Endodermal cell (in vitro differentiated cells): ENCODE data around the gene NGFR. TPM values are rescaled to one million over a fixed set of nuclear protein-coding genes. Genes with fewer than 3 reads are reported as not detected.

ENCODE experiments used
- DNase-seq: peaks from one replicate; pipeline ENCODE4 v3.0.0-alpha.2; 2017
- H3K27ac ChIP-seq: 2 replicates; pipeline ENCODE4 v1.5.1; 2013; ENCODE audit warnings: mild to moderate bottlenecking, low read depth, low read length, moderate library complexity
- H3K27me3 ChIP-seq: 2 replicates; pipeline ENCODE4 v1.6.1; 2013; ENCODE audit warnings: mild to moderate bottlenecking, low read length, moderate library complexity; ENCODE audit not compliant: insufficient read depth, control insufficient read depth, poor library complexity, severe bottlenecking
- H3K36me3 ChIP-seq: 2 replicates; pipeline ENCODE4 v1.7.0; 2013; ENCODE audit warnings: mild to moderate bottlenecking, low read length, moderate library complexity; ENCODE audit not compliant: control insufficient read depth, insufficient read depth
- H3K4me1 ChIP-seq: one replicate; pipeline ENCODE4 v1.7.0; 2013; ENCODE audit warnings: low read length; ENCODE audit not compliant: control insufficient read depth, insufficient read depth
- H3K4me3 ChIP-seq: 2 replicates; pipeline ENCODE4 v1.5.1; 2013; ENCODE audit warnings: mild to moderate bottlenecking, low read length, moderate library complexity
- H3K9ac ChIP-seq: 2 replicates; pipeline ENCODE4 v1.6.1; 2013; ENCODE audit warnings: mild to moderate bottlenecking, low read length, moderate library complexity; ENCODE audit not compliant: poor library complexity, severe bottlenecking; ENCODE audit errors: extremely low read depth
- H3K9me3 ChIP-seq: 2 replicates; pipeline ENCODE4 v1.6.1; 2013; ENCODE audit warnings: mild to moderate bottlenecking, low read length, moderate library complexity; ENCODE audit not compliant: control insufficient read depth
- H3K27ac Mint-ChIP-seq: 2 replicates; pipeline ENCODE4 v1.8.0; 2020; ENCODE audit warnings: mixed read lengths
- H3K27me3 Mint-ChIP-seq: 2 replicates; pipeline ENCODE4 v1.8.0; 2021; ENCODE audit warnings: mild to moderate bottlenecking, mixed read lengths; ENCODE audit not compliant: insufficient read depth
- H3K36me3 Mint-ChIP-seq: 2 replicates; pipeline ENCODE4 v1.8.0; 2020; ENCODE audit warnings: low read depth, mixed read lengths
- H3K4me1 Mint-ChIP-seq: 2 replicates; pipeline ENCODE4 v1.8.0; 2020; ENCODE audit warnings: mixed read lengths
- H3K4me3 Mint-ChIP-seq: 2 replicates; pipeline ENCODE4 v1.8.0; 2020; ENCODE audit warnings: mild to moderate bottlenecking, moderate library complexity, mixed read lengths
- H3K9me3 Mint-ChIP-seq: 2 replicates; pipeline ENCODE4 v1.8.0; 2020; ENCODE audit warnings: mild to moderate bottlenecking, mixed read lengths
- WGBS, 2 experiments: methylation state at CpG; one replicate each; pipeline versions ENCODE4 v1.1.5 to v1.1.7; 2013; ENCODE audit warnings: missing lambda C conversion rate in 2 of 2, mixed read lengths in 1 of 2; ENCODE audit not compliant: insufficient coverage in 1 of 2, insufficient read length in 1 of 2; 5-methylcytosine and 5-hydroxymethylcytosine counted together
- total RNA-seq, 2 donors: library from RNA; stranded (reverse); fragmentation: NEBNext Ultra II Directional in 1 of 2; extraction: Animal tissue kit (Norgen Biotek cat#: 25700) in 1 of 2; gene quantifications; 2 replicates in 1 of 2; 3 replicates in 1 of 2; pipeline ENCODE4 v1.2.1, GENCODE V29; 2021
- TF ChIP-seq, protein P1 (sequence below): fragments of 200-600 bp; sonication (generic); conservative IDR thresholded peaks from 2 replicates; pipeline ENCODE4 v1.5.0; 2021; ENCODE audit warnings: antibody characterized with exemption, mild to moderate bottlenecking

The NGFR gene
- total RNA-seq, 2 donors from 2014 or later, result 1.3 to 1.6 TPM

DNA sequence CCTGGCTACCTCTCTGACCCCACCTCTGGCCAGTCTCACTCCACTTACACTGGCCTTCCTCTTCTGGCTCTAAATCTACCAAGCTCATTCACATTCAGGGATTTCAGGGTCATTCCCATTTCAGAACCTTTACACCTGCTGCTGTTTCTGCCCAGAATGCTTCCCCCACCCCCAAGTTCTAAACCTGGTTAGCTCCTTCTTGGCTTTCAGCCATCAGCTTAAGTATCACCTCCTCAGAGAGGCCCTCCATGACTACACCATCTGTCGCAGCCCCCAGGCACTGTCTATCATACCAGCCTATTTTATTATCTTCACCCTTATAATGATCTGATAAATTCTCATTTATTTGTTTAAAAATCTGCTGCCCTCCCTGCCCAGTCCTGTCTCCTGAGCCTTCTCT is 23.3 kb upstream of the NGFR start:
- Mint-ChIP-seq H3K27ac (no peak overlapping the region), H3K4me1 (peaks cover 9% of the 10 kb centered on the region), H3K4me3 (no peak overlapping the region), H3K27me3 (peaks cover 66% of the 10 kb centered on the region), H3K9me3 (peaks cover 6% of the 10 kb centered on the region), H3K36me3 (no peaks in the 10 kb centered on the region)
- WGBS, 2 experiments, result 75 to 90% methylated on average over 1 of the region's 1 CpG
- Histone ChIP-seq H3K27me3 (peaks cover 47% of the 10 kb centered on the region), H3K9ac (no peak overlapping the region), H3K9me3 (no peaks in the 10 kb centered on the region), H3K27ac (no peak overlapping the region), H3K4me1 (no peaks in the 10 kb centered on the region), H3K36me3 (no peaks in the 10 kb centered on the region), H3K4me3 (no peak overlapping the region)
- no peak for DNase-seq
- TF ChIP-seq, protein P1, sequence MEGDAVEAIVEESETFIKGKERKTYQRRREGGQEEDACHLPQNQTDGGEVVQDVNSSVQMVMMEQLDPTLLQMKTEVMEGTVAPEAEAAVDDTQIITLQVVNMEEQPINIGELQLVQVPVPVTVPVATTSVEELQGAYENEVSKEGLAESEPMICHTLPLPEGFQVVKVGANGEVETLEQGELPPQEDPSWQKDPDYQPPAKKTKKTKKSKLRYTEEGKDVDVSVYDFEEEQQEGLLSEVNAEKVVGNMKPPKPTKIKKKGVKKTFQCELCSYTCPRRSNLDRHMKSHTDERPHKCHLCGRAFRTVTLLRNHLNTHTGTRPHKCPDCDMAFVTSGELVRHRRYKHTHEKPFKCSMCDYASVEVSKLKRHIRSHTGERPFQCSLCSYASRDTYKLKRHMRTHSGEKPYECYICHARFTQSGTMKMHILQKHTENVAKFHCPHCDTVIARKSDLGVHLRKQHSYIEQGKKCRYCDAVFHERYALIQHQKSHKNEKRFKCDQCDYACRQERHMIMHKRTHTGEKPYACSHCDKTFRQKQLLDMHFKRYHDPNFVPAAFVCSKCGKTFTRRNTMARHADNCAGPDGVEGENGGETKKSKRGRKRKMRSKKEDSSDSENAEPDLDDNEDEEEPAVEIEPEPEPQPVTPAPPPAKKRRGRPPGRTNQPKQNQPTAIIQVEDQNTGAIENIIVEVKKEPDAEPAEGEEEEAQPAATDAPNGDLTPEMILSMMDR, result no peak

DNA sequence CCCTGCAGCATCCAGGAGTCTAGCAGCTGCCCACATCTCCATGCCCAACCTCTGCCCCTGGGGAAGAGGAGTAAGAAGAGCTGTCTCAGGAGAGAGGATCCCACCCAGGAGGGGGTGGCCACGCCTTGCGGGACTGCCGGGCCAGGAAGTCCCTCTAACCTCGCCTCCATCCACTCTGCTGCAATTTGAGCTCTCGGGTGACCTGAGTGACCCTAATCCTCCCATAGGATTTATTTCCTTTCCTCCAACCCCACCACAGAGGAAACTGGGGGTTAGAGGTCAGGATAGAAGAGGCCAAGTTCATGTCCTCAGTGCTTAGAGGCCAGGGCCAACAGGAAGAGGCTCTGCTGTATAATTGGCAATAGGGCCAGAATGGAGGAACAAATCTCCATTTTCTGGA is 22.6 kb upstream of the NGFR start:
- H3K36me3 ChIP-seq, result no peaks in the 10 kb centered on the region
- Mint-ChIP-seq H3K4me1 (peaks cover 9% of the 10 kb centered on the region), H3K27ac (no peak overlapping the region), H3K4me3 (no peak overlapping the region), H3K36me3 (no peaks in the 10 kb centered on the region), H3K27me3 (peaks cover 67% of the 10 kb centered on the region), H3K9me3 (peaks cover 6% of the 10 kb centered on the region)
- H3K27me3 ChIP-seq, result peaks cover 42% of the 10 kb centered on the region
- TF ChIP-seq, protein P1, result no peak
- H3K4me3 ChIP-seq, result no peak overlapping the region
- H3K27ac ChIP-seq, result no peak overlapping the region
- H3K4me1 ChIP-seq, result no peaks in the 10 kb centered on the region
- no peak for DNase-seq
- no peaks in the 10 kb centered on the region for H3K9me3 ChIP-seq
- 88 to 92% methylated on average over 4 to 5 of the region's 5 CpGs for WGBS, 2 experiments
- no peak overlapping the region for H3K9ac ChIP-seq

DNA sequence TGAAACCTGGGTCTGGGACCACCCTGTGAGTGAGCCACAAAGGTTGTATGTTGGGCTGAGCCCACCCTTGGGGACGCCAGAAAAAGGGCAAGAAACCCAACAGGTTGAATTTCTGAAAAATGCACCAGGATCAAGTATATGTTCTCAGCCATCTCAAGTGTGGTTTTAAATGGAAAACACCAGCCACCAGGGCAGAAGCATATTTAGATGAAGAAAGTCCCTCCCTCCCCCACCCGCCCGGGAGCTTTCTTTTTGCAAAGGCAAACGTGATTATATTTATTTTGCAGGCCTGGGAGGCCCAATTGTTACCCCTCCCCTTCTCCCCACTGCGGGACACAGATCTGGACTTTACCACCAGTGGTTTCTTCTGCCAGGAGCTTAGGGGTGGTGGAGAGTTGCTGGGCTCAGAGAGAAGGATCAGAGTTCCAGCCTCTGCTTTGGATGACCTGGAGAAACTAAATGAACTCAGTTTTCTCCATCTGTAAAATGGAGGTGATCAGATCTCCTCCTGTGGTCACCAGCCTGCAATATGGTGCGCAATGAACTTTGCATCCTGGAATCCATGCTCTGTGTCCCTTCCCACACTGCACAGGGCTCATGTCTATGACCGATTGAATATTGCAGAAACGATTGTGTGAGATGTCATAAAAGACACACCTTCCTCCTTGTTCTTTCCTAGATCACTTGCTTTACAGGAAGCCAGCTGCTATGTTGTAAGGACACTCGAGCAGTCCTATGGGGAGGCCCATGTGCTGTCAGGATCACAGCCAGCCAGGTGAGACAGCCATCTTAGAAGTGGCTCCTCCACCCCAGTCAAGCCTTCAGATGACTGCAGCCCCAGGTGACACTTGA is 21.0 kb upstream of the NGFR start:
- H3K36me3 ChIP-seq, result no peaks in the 10 kb centered on the region
- H3K27me3 ChIP-seq, result peaks cover 42% of the 10 kb centered on the region
- H3K27ac ChIP-seq, result no peak overlapping the region
- Mint-ChIP-seq H3K4me1 (peaks cover 9% of the 10 kb centered on the region), H3K9me3 (peaks cover 6% of the 10 kb centered on the region), H3K27me3 (peaks cover 68% of the 10 kb centered on the region), H3K36me3 (no peaks in the 10 kb centered on the region), H3K27ac (no peak overlapping the region), H3K4me3 (no peak overlapping the region)
- H3K9me3 ChIP-seq, result no peaks in the 10 kb centered on the region
- no peaks in the 10 kb centered on the region for H3K4me1 ChIP-seq
- no peak overlapping the region for H3K9ac ChIP-seq
- no peak for DNase-seq
- no peak overlapping the region for H3K4me3 ChIP-seq
- TF ChIP-seq, protein P1, result no peak
- WGBS, 2 experiments, result 85 to 88% methylated on average over 3 to 9 of the region's 9 CpGs
